GM21619 (cell line): ENCODE data around the gene PROCR.
"Not testable (repeated sequence)": the region's sequence is repeated elsewhere in the genome, so short reads cannot be mapped to it uniquely, and the experiment has no call there.

ENCODE experiments used
- ATAC-seq: cut with Tn5 transposase; IDR thresholded peaks from one replicate; pipeline ENCODE4 v1.9.1; 2021; ENCODE audit not compliant: unreplicated experiment

The PROCR gene

GRCh38 chr20:35164531-35164930 is 7.3 kb upstream of the PROCR start:
- not testable (repeated sequence) for ATAC-seq

- ATAC-seq: no peak
These were observed 6.4 kb upstream of the PROCR start for GRCh38 chr20:35165221-35166185.

- ATAC-seq: no peak
These were observed 5.5 kb upstream of the PROCR start for GRCh38 chr20:35166242-35166830.

GRCh38 chr20:35167787-35168186 is 4.1 kb upstream of the PROCR start:
- ATAC-seq: no peak

- ATAC-seq: not testable (repeated sequence)
These were observed 3.0 kb upstream of the PROCR start for GRCh38 chr20:35168701-35169409.

GRCh38 chr20:35171438-35171752 is 477 bp upstream of the PROCR start:
- ATAC-seq: no peak

- no peak for ATAC-seq
These were observed 548 bp downstream of the PROCR start for GRCh38 chr20:35172434-35172806.

- ATAC-seq: no peak
These were observed 1.8 kb downstream of the PROCR start for GRCh38 chr20:35173576-35174192.

GRCh38 chr20:35174458-35175216 is 2.8 kb downstream of the PROCR start:
- ATAC-seq: no peak

GRCh38 chr20:35176132-35176531 is 4.3 kb downstream of the PROCR start:
- ATAC-seq: no peak

GRCh38 chr20:35179292-35180212 is 7.7 kb downstream of the PROCR start:
- ATAC-seq: no peak

GRCh38 chr20:35180266-35180665 is 8.4 kb downstream of the PROCR start:
- ATAC-seq: no peak

GRCh38 chr20:35181731-35182130 is 9.9 kb downstream of the PROCR start:
- ATAC-seq: no peak

- ATAC-seq: not testable (repeated sequence)
These were observed 14.9 kb downstream of the PROCR start for GRCh38 chr20:35186691-35187289.

- ATAC-seq: no peak
These were observed 15.8 kb downstream of the PROCR start for GRCh38 chr20:35187584-35188190.

- not testable (repeated sequence) for ATAC-seq
These were observed 17.4 kb downstream of the PROCR start for GRCh38 chr20:35189223-35189622.

- no peak for ATAC-seq
These were observed 18.7 kb downstream of the PROCR start for GRCh38 chr20:35190556-35190955.

GRCh38 chr20:35191419-35192117 is 19.7 kb downstream of the PROCR start:
- ATAC-seq: no peak
